NCI-H2196 treated with DMSO at 0.1 percent for 48 hours (cell line): ENCODE measurements around the gene PLPPR3.

Experiments used
- DNase-seq: peaks from one replicate; lab custom pipeline; 2025; ENCODE audit not compliant: unreplicated experiment; lab: John Stamatoyannopoulos, UW

Gene PLPPR3

DNA sequence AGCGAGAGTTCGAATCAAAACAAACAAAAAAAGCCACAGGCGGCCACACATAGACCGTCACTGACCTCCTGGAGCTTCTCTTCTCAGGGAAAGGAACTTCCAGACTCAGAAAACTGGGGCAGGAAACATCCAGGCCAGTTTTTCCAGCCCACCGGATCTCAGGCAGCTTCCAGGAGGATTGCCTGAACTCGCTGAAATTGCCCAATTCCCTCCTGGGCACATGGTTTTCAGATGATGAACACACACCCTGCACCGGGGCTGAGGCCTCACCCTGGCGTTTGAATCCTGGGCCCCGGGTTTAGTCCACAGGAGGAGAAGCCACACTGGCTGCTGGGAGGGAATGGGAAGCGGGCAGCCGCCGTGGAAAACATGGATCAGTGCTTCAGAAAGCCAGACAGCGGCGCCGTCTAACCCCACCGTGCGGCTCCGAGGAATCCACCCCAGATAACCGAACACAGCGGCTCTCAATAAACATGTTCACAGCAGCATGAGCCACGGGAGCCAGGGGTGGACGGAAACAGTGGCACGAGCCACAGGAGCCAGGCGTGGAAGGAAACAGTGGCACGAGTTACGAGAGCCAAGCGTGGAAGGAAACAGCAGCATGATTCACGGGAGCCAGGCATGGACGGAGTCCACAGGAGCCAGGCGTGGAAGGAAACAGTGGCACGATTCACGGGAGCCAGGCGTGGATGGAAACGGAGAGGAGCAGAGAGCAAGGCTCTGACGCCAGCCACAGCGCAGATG lies 42.7 kb downstream of the PLPPR3 start:
- DNase-seq: no peak

- DNase-seq: no peak
These were observed 45.2 kb downstream of the PLPPR3 start for GRCh38 chr19:776549-776948.

- DNase-seq: no peak
These were observed 48.9 kb downstream of the PLPPR3 start for GRCh38 chr19:772730-773436.

DNA sequence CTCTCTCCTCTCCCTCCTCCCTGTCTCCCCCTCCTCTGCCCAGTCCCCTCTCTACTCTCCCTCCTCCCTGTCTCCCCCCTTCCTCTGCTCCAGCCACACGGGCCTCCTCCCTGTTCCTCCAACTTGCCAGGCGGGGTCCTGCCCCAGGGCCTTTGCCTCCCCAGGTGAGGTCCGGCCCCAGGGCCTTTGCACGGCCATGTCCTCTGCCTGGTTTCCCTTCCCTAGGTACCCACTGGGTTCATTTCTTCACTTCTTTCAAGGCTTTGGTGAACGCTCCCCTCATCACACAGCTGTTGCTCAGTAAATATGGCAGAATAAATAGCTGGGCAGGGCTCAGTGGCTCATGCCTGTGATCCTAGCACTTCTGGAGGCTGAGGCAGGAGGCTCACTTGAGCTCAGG lies 49.7 kb downstream of the PLPPR3 start:
- no peak for DNase-seq

DNA sequence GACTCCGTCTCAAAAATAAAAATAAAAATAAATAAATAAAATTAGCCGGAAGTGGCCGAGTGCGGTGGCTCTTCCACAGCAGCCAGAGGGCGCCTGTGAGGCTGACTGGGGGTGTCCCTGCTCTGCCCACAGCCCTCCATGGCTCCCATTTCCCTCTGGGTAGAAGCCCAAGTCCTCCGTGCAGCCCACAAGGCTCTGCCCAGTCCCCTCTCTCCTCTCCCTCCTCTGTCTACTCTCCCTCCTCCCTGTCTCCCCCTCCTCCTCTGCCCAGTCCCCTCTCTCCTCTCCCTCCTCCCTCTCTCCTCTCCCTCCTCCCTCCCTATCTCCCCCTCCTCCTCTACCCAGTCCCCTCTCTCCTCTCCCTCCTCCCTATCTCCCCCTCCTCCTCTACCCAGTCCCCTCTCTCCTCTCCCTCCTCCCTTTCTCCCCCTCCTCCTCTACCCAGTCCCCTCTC lies 50.4 kb downstream of the PLPPR3 start:
- DNase-seq: no peak

- DNase-seq: no peak
These were observed 52.1 kb downstream of the PLPPR3 start for GRCh38 chr19:769616-770015.

DNA sequence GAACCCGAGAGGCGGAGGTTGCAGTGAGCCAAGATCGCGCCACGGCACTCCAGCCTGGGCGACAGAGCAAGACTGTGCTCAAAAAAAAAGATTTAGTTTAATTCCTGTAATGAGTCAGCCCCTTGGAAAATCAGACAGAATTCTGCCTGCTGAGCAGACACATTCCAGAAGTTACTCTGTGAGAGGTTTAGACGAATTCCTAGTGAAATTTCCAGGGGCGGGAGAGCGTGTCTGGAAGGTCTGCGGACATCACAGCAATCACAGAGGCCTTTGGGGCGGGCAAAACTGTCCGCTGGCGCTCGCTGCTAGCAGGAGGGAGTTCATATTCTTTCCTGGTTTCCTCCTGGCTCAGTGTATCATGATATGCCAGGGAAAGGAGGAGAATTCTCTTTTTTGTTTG lies 53.3 kb downstream of the PLPPR3 start:
- DNase-seq: no peak

DNA sequence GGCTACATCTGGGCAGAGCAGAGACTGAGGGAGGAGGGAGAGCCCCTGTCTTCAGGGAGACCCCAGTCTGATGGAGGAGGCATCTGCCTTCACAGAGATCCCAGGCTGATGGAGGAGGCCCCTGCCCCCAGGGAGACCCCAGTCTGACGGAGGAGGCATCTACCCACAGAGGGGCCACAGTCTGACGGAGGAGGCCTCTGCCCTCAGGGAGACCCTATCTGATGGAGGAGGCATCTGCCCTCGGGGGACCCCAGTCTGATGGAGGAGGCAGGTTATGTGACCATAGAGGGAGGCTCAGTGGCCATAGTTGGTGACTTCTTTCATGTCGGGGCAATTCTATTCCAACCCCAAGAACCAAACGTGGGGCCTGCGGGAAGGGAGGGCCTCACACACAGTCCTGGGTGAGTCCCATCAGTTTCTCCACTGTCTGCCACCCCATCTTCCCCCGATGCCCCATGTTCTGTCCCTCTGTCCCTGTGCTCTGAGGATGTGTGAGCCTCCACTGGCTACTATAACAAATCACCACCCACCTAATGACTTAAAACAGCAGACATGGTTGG lies 56.5 kb downstream of the PLPPR3 start:
- no peak for DNase-seq

DNA sequence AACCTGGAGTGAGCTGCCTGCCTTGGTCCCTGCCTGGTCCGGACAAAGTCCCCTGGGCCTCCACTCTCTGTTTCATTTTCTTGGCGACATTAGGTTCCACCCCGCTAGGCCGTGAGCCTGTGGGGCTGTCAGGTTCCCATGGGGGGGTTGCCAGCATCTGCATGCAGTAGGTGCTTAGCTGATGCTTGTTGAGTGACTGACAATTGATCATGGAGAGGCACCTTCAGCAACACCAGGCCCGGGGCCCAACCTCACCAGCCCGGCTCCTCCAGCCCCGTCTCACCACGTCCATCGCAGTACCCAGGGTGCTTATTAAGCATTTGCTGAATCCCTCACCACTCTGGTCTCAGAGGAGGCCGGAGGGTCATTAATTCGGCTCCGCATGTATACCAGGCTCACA lies 57.5 kb downstream of the PLPPR3 start:
- DNase-seq: no peak

DNA sequence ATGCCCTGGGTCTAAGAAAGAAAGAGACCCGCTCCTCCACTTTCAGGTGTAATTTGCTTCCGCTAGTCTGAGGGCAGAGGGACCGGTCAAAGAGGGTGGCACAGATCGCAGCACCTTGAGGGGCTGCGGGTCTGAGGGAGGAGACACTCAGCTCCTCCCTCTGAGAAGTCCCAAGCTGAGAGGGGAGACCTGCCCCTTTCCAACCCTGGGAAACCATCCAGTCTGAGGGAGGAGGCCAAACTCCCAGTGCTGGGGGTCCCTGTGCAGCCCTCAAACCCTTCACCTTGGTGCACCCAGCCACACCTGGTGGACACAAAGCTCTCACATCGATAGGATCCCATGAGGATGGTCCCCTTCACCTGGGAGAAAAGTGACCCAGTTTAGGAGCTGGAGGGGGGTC lies 57.9 kb downstream of the PLPPR3 start:
- DNase-seq: no peak

- no peak for DNase-seq
These were observed 58.6 kb downstream of the PLPPR3 start for GRCh38 chr19:763181-763580.
